Measurements from ENCODE around the gene BUD23. TPM values are rescaled to one million over a fixed set of nuclear protein-coding genes. Genes with fewer than 3 reads are reported as not detected.

The BUD23 gene
- total RNA-seq, 2 donors from 2014 or later = 34.3 to 43.3 TPM

DNA sequence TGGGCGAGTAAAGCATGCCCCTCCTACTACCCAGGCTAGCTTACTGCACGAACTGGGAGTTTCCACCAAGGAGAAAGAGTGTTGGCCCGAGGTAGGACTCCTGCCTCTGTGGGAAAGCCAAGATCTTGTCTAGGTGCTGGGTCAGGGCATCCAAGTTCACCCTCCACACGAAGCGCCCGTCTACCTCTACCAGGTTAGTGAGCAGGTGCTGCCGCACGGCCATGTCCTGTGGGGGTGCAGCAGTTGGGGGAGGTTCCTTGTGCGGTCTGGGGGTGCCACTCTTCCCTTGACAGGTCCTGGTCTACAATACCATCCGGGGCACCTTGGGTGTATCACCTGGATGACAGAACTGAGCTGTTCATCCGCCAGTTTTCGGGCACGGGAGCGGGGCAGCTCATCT lies 53.5 kb downstream of the BUD23 start:
- Histone ChIP-seq H3K4me3 (no peak overlapping the region), H3K9me3 (no peaks in the 10 kb centered on the region), H3K4me1 (peaks cover 64% of the 10 kb centered on the region), H3K36me3 (replicated peaks in 1 of 2; ENCODE audit: insufficient read depth in 1 of 2, low read depth in 2 of 2) (peaks cover 0 to 7% of the 10 kb centered on the region in 2 donors), H3K27me3 (no peaks in the 10 kb centered on the region), H3K27ac (no peak overlapping the region)
- TF ChIP-seq POLR2A (IDR thresholded peaks at IDR 0.05) = no peak
- TF ChIP-seq, protein P1, sequence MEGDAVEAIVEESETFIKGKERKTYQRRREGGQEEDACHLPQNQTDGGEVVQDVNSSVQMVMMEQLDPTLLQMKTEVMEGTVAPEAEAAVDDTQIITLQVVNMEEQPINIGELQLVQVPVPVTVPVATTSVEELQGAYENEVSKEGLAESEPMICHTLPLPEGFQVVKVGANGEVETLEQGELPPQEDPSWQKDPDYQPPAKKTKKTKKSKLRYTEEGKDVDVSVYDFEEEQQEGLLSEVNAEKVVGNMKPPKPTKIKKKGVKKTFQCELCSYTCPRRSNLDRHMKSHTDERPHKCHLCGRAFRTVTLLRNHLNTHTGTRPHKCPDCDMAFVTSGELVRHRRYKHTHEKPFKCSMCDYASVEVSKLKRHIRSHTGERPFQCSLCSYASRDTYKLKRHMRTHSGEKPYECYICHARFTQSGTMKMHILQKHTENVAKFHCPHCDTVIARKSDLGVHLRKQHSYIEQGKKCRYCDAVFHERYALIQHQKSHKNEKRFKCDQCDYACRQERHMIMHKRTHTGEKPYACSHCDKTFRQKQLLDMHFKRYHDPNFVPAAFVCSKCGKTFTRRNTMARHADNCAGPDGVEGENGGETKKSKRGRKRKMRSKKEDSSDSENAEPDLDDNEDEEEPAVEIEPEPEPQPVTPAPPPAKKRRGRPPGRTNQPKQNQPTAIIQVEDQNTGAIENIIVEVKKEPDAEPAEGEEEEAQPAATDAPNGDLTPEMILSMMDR (IDR thresholded peaks at IDR 0.05) = no peak
- WGBS, 2 donors = 76 to 89% methylated on average over 4 to 11 of the region's 14 CpGs
- intact Hi-C loops (cut with DNase I) = no loop called here
- ATAC-seq (no peak), DNase-seq (no peak)

GRCh38 chr7:73737491-73738219 lies 54.3 kb downstream of the BUD23 start:
- Histone ChIP-seq H3K9me3 (no peaks in the 10 kb centered on the region), H3K4me3 (peak overlapping the region in 1 of 2 donors; percentile 49), H3K36me3 (replicated peaks in 1 of 2; ENCODE audit: insufficient read depth in 1 of 2, low read depth in 2 of 2) (peaks cover 0 to 7% of the 10 kb centered on the region in 2 donors), H3K27ac (peak overlapping the region; percentile 94 to 100 (median 98)), H3K27me3 (no peaks in the 10 kb centered on the region), H3K4me1 (peaks cover 72% of the 10 kb centered on the region)
- DNase-seq (no peak), ATAC-seq (no peak)
- no peak for TF ChIP-seq POLR2A (IDR thresholded peaks at IDR 0.05)
- TF ChIP-seq, protein P1 (IDR thresholded peaks at IDR 0.05) = no peak
- intact Hi-C loops (cut with DNase I) = no loop called here
- 58 to 68% methylated on average over 12 to 17 of the region's 17 CpGs for WGBS, 2 donors

DNA sequence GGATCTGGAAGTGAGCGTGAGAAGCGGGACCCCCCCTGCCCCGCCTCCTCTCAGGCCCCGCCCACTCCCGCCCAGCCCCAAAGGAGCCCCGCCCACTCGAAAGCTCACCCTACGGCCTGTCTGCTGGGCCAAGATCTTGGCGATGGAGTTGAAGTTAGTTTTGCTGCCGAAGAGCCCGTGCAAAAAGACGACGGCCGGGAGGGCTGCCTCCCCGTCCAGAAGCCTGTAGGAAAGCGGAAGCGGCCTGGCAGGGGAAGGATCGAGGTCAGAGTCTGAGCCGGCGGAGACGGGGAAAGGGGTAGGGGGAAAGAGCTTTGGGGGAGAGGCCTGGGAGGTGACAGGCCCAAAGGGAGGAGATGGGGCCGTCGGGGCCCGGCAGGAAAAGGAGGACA lies 54.8 kb downstream of the BUD23 start:
- no peaks in the 10 kb centered on the region for H3K9me3 ChIP-seq
- no peaks in the 10 kb centered on the region for H3K27me3 ChIP-seq
- TF ChIP-seq, protein P1 (IDR thresholded peaks at IDR 0.05) = no peak
- no peak for TF ChIP-seq POLR2A (IDR thresholded peaks at IDR 0.05)
- 0 to 1% methylated on average over 13 to 23 of the region's 24 CpGs for WGBS, 2 donors
- peak overlapping the region; percentile 94 to 100 (median 98) for H3K27ac ChIP-seq
- H3K4me1 ChIP-seq = peaks cover 77% of the 10 kb centered on the region
- peak overlapping the region; percentile 49 to 87 for H3K4me3 ChIP-seq
- H3K36me3 ChIP-seq (replicated peaks in 1 of 2; ENCODE audit: insufficient read depth in 1 of 2, low read depth in 2 of 2) = peaks cover 0 to 7% of the 10 kb centered on the region in 2 donors
- ATAC-seq (no peak), DNase-seq (peak; percentile 59 to 73 (median 66))
- intact Hi-C loops (cut with DNase I) = no loop called here

DNA sequence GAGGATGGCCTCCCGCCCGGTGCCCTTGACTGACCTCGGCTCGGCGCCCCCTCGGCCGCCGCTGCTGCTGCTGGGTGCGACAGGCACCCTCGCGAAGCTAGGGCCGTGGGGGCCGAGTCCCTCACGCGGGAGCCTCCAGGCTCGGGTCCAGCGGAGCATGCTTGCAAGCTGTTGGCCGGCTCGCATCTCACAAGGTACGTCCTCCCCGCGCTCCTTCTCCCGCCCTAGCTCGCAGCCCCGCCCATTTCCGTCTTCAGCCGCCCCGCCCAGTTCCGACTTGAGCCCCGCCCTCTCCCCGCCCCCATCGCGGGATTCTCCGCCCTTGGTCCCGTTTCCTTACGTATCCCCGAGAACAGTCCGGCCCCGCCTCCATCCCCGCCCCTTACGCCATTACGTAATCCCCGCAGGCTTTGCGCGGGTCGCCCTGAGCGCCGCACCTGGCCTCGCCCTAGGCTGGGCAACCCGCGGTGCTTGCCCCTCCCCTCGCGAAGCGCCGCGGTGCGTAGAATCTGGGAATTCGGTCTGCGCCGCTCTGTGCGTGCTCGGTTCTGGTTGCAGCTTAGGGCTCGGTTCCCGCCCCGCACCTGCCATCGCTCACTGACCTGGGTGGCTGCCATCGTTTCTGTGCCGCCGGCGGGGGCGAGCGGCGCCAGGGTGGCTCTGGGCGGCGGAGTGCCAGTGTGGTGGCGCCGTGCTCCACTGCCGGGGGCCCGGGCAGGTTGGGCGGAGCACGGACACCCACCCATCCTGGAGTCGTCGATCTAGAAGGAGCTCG lies 55.4 kb downstream of the BUD23 start, which contains the start of gene ABHD11:
Gene ABHD11, minus strand, starts transcription at position 191 of the 775 bp plus-strand sequence. Its CDS starts 32 bp downstream, at position 159.
- H3K27ac ChIP-seq = peak within 1 kb of the TSS; percentile 94 to 100 (median 98)
- no peaks in the 10 kb centered on the region for H3K9me3 ChIP-seq
- peak within 1 kb of the TSS; percentile 49 to 87 for H3K4me3 ChIP-seq
- peak; percentile 98 to 99 (median 99) for TF ChIP-seq POLR2A (IDR thresholded peaks at IDR 0.05)
- TF ChIP-seq, protein P1 (IDR thresholded peaks at IDR 0.05) = peak in 1 of 7 experiments; percentile 4
- ATAC-seq (peak; percentile 74), DNase-seq (peak; percentile 98 to 100 (median 99))
- peaks cover 83% of the 10 kb centered on the region for H3K4me1 ChIP-seq
- H3K27me3 ChIP-seq = no peaks in the 10 kb centered on the region
- intact Hi-C loops (cut with DNase I) = no loop called here
- H3K36me3 ChIP-seq (replicated peaks in 1 of 2; ENCODE audit: insufficient read depth in 1 of 2, low read depth in 2 of 2) = peaks cover 0 to 7% of the 10 kb centered on the region in 2 donors
- 0% methylated on average over 21 to 78 of the region's 84 CpGs for WGBS, 2 donors
